HG02588 (cell line): ENCODE data around the gene NHSL2.
"Not testable (repeated sequence)": the region's sequence is repeated elsewhere in the genome, so short reads cannot be mapped to it uniquely, and the experiment has no call there.

Experiments used
- ATAC-seq: cut with Tn5 transposase; IDR thresholded peaks from one replicate; pipeline ENCODE4 v1.9.1; 2021; ENCODE audit warnings: mild to moderate bottlenecking, moderate library complexity; ENCODE audit not compliant: unreplicated experiment

Gene NHSL2

GRCh38 chrX:71910643-71910985, at the start of gene NHSL2:
TSS of gene NHSL2 (plus strand) at chrX:71910845.
- no peak for ATAC-seq

DNA sequence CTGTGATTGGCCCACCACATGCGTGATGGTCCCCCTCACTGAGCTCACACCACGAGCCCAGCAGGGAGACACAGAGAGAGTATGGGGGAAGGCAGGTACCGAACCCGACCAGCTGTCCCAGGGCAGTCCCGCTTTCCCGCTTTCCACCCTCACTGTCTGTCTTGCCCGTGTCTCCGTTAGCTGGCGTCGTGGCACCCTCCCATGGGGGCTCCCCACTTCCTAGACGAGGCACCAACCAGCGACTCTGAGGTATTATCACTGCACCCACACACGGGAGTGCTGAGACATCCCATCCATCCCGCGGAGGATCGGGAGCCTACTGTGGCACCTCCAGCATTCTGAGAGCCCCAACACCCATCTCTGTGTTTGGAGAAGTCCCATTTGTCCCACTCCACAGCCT, 43.0 kb upstream of the NHSL2 start:
- no peak for ATAC-seq

DNA sequence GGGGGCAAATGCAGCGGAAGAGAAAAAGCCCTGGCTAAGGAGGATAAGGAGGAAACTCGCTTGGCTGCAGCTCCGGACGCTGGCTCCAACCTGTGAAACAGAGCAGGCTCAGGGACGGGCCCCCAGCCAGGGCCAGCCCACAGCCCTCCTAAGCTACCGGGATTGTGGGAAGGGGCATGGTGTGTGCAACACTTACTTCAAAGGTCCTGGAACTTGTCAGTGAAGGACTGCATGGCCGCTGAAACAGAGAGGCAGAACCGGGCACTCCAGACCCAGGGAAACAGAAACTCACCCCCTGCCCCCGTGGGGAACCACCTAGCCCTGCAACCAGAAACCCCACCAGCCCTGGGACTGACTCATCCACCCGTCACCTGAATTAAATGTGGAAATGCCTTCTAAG, 41.1 kb upstream of the NHSL2 start:
- ATAC-seq = not testable (repeated sequence)

- ATAC-seq = no peak
These were observed 40.2 kb upstream of the NHSL2 start for GRCh38 chrX:71870208-71871098.

- no peak for ATAC-seq
These were observed 39.3 kb upstream of the NHSL2 start for GRCh38 chrX:71871367-71871766.

GRCh38 chrX:71872542-71873458, 37.8 kb upstream of the NHSL2 start:
- no peak for ATAC-seq

DNA sequence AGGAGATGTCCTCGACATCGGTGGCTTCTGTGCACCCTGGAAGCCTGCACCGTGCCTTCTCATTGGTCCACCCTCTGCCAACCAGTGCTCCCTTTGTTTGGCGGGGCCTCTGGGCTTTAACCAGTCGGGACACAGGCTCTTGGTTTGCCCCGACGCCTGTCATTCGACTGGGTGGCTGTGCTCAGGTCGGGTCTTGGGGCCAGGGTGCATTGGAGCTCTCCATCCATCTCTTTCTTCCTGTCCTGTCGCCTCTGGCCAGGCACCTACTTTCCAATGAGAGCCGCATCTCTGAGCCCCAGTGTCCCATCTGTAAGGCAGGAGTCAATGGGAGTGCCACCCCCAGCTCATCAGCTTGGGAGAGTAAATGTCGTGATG, 37.2 kb upstream of the NHSL2 start:
- no peak for ATAC-seq

GRCh38 chrX:71876841-71877240, 33.8 kb upstream of the NHSL2 start:
- ATAC-seq = not testable (repeated sequence)

- ATAC-seq = no peak
These were observed 25.5 kb upstream of the NHSL2 start for GRCh38 chrX:71885099-71885498.

DNA sequence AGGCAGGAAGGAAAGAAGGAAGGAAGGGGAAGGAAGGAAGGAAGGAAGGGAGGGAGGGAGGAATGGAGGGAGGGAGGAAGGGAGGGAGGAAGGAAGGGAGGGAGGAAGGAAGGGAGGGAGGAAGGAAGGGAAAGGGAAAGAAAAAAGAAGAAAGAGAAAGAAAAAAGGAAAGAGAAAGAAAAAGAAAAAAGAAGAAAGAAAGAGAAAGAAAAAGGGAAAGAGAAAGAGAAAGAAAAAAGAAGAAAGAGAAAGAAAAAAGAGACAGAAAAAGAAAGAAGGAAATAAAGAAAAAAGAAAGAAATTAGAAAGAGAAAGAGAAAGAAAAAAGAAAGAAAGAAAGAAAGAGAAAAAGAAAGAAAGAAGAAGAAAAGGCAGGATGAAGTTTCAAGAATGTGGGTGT, 15.0 kb upstream of the NHSL2 start:
- no peak for ATAC-seq

- no peak for ATAC-seq
These were observed 4.5 kb upstream of the NHSL2 start for GRCh38 chrX:71906144-71906543.

DNA sequence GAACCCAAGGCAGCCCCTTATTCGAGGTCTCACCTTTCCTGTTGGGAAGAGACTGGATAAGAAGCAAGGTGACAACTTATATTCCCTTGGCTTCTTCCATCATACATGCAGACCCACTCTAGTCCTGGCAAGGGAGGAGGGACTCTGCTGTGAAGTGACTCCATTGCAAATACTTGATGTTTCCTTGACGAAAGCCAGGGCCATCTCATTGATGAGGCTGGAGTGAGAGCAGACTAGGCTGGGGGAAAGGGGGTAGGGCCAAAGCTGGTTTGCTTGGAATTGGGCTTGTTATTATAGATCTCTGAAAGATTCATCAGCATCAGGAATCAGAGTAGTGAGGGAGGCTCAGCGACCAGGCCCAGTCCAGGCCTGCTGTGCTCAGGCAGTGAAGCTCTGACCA, 2.3 kb upstream of the NHSL2 start:
- ATAC-seq = no peak

DNA sequence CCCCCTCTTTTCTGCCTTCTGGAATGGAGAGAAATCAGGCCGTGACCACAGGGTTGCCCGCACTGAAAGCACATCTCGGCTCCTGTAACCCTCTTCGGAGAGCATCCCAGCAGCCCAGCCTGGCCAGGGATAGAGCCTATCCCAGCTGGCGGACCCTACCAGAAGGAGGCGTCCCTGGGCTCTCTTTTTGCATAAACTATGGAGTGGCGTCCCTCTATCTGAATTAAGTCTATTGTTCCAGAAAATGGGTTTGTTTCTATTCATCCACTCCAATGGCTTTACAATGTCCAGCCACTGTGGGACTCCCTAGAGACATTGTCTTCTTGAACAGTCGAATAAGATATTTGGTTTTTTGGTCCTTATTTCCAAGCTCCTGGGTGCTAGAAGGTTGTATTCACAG, 689 bp upstream of the NHSL2 start:
- no peak for ATAC-seq

DNA sequence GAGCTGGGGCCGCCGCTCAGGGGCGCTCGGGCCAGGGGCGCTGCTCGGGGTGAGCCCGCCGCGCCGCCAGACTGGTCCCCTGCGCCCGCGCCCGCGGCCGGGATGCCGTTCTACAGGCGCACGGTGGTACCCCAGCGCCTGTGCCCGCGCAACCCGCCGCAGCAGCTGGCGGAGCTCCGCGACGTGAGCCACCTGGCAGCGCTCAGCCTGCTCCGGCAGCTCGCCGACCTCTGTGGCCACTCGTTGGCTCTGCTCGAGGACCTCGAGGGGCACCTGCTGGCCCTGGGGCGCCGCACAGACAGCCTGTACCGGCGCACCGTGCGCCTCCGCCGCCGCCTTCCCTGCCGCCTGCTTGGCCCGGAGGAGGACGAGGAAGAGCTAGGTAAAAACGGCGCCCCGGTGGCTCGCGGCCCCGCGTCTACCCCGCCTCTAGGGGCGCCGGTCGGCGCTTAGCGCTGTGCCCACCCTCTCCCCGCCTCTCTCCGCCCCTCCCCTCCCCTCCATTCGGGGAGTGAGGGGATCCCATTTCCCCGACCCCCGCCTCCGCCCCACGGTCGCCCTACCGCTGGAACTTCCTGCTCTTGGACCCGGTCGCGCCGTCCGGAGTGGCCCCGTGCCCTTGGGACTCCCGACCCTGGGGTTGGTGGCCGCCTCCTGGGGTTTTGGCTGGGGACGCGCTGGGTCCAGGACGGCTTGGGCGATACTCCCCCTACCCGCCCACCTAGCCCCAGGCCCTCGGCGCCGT, 513 bp downstream of the NHSL2 start:
- ATAC-seq = no peak

GRCh38 chrX:71911731-71912050, 1.0 kb downstream of the NHSL2 start:
- ATAC-seq = no peak

DNA sequence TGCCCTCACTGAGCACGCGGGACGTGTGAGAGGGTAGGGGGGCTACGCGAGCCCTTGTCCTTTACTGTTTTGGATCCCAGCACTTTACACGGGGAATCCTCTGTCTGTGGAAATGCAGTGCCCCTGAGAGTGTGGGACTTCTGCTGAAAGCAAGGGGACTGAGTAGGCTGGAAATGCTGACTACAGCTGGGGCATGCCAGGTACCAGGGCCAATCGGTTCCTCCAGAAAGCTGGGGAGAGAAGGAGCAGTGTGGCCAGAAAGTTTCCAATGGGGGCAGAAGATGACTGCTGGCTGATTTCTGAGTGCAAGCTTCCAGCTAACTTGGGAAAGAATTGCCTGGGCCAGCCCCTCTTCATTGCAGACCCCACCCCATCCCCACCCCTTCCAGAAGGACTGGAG, 1.5 kb downstream of the NHSL2 start:
- ATAC-seq = no peak

- ATAC-seq = no peak
These were observed 2.7 kb downstream of the NHSL2 start for GRCh38 chrX:71913156-71913950.

DNA sequence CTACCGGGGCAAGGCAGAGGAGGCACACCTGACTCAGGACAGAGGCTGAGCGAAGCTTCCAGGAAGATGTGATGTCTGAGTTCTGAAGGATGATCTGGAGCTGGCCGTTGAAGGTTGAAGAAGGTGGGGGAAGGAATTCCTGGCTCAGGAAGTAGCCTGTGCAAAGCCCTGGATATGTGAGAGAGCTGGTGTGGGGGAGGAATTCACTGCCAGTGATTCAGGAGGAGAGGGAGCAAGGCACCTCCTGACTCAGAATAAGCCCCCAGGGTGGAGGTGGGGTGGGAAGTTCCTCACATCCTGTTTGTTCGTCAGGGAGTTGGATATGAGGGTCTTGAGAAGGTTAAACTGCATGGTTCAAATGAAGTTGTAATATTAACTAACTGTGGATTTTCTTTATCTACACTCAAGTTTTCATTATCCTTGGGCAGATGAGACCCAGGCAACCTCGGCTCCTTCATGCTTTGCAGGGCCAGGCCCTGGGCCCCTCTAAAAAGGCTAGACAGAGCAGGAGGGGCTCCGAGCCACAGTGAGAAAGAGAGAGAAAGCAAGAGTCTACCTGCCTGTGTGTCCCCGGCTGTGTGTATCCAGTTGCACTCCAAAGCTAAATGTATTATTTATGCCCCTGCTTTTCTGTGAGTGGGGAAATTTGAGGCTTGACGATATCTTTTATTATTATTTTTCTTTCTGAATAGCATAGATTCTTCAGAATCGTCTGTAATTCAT, 7.1 kb downstream of the NHSL2 start:
- ATAC-seq = no peak

DNA sequence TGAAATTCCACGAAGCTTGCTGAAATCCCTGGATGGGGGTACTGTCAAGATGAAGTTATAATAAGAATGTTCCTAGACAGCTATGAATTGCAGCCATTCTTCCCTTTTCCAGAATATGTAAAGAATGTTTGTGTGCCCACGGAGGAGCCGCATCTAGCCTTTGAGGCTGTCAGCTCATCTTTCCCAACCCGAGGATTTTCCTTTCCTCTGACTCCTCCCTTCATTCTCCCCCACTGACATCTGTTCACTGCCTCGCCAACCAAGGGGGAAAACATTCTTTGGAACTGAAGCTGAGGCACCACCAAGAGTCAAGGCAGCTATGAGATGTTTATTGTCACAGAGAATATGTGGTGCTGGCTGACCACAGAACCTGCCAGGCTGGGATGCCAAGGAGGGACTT, 8.8 kb downstream of the NHSL2 start:
- no peak for ATAC-seq

DNA sequence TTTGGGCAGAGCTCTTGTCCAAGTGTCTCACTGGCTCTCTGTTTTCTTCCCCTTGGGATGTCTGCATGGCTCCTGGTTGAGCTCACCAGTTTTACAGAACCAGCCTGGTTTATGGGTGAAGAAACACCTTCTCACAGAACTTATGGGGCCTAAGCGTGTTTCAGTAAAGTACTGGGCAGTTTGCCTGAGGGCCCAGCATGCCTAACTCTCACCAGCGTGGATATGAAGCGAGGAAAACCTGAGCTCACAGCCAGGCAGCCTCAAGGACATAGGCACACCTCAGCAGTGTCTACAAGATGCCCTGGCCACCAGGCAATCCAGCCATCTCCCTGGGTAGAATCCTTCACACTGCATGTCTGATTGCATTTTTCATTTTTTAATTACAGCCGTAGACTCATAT, 9.2 kb downstream of the NHSL2 start:
- no peak for ATAC-seq
